ENCODE data around the gene RIMS3.

- no peak for TF ChIP-seq CTCF (IDR thresholded peaks at IDR 0.05)
- no peak for TF ChIP-seq POLR2AphosphoS5 (IDR thresholded peaks at IDR 0.05; ENCODE audit: low read depth, low read length)
Measured at GRCh38 chr1:40711465-40712404, 46.3 kb upstream of the RIMS3 start.
